Left kidney (tissue), 2 donors: ENCODE measurements around the gene TELO2. TPM values are rescaled to one million over a fixed set of nuclear protein-coding genes. Genes with fewer than 3 reads are reported as not detected.
"Not testable (repeated sequence)": the region's sequence is repeated elsewhere in the genome, so short reads cannot be mapped to it uniquely, and the experiment has no call there.

Experiments
- DNase-seq: peaks from one replicate; pipeline ENCODE4 v3.0.0-alpha.2; 2013
- polyA plus RNA-seq: library from polyadenylated mRNA; unstranded; fragments of 120-200 nt; gene quantifications from one replicate; pipeline ENCODE4 v1.2.1, GENCODE V29; 2013; ENCODE audit not compliant: insufficient read length

The TELO2 gene
- polyA plus RNA-seq, 1 donor = 28.8 TPM

DNA sequence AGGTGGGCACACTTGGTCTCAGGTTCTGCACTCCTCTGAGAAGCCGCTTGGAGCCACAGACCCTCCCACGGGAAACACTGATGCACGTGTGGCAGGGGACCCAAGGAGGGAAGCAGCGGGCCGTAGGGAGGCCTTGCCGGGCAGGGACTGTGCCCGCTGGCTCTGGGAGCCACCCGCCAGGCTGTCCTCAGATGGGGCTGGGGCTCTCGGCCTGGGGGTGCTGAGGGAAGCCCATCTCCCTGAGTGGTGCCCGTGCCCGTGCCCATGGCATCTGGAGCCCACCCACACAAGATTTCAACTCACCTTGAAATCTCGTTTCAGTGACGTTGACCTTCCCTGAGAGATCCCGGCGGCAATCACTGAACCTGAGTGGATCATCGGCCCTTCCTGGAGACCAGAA, 36.2 kb upstream of the TELO2 start:
- DNase-seq = no peak

GRCh38 chr16:1457489-1458245, 35.5 kb upstream of the TELO2 start:
- no peak for DNase-seq

GRCh38 chr16:1458336-1458976, 34.7 kb upstream of the TELO2 start:
- DNase-seq = no peak

GRCh38 chr16:1458977-1459341, 34.2 kb upstream of the TELO2 start:
- no peak for DNase-seq

GRCh38 chr16:1459967-1460366, 33.2 kb upstream of the TELO2 start:
- no peak for DNase-seq

DNA sequence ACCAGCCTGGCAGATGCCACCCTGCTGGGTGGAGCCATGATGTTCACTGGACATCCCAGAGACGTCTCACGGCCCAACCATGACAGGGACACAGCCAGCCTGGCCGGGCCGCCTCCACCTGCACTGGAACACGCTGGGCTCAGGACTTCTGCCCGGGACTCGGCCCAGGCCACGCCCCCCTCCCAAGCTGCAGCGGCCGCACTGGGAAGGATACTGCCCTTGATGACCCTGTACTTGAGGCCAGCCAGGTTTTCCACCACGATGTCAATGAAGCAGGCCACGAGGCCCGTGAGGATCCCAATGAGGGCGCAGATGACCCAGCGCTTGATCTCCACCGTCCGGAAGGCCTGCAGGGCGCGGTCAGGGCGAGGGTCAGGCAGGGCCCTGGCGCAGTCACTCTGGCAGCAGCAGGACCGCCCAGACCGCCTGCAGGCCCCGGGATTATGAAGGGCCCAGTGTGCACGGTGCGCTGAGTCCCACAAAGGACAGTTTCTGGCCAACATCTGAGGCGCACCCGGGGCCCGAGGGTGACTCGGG, 32.5 kb upstream of the TELO2 start:
- no peak for DNase-seq

DNA sequence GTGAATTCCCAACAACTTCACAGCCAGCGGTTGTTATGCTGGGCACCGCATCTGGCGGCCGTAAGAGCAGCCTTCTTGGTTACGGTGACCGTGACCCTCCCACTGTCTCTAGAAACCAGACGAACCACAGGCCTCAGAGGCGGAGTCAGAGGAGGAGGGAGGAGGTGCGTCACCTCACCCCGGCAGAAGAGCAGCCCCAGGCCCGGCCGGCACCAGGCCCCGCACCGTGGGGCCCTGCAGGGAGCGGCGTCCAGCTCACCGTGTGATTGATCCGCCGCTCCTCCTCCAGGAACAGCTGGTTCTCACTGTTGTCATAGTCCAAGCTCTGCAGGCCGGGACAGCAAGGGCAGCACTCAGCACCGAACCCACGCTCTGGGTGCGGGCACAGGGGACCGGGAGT, 32.0 kb upstream of the TELO2 start:
- DNase-seq = no peak

GRCh38 chr16:1464196-1464893, 28.8 kb upstream of the TELO2 start:
- DNase-seq = no peak

DNA sequence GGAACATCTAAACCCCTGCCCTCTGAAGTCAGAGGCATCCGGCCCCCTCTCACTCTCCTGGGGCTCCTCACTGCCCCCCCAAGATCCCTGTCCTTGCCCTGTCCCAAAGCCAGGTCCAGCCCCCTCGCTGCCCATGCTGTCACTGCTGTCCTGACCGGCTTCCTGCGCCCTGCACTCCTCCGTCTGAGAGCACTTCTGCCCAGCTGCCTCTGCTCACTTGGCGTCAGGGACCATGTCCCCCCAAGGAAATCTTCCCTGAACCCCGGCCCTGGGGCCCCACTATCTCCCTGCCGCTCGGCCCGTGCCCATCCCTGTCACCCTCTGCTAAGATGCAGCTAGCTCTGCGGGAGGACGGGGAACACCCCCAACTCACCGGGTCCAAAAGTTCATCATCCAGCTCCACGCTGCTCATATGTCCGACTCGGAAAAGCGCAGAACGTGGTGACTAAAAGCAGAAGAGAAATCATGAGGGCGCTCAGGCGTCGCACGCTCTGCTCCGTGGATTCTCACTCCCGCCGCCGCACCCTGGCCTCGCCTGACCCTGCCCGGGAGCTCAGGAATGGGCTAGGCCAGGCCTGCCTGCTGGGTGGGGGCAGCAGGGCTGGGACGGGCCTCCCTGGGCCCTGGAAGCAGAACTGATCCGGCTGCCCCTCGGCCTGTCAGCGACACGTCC, 28.1 kb upstream of the TELO2 start:
- no peak for DNase-seq

DNA sequence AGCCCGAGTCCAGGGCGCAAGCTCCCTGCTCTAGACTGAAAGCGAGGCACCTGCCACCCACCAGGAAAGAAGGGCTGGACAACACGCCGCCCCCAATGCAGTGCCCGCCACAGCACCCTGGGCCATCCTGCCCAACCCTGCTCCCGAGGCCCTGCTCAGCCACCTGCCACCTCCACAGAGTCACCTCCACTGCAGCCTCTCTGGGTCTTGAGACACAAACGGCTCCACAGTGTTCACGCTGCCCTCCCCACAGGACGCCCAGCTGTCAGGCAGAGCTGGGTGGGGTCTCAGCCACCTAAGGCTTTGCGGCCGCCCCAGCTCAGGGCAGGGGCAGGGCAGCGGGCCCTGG, 27.6 kb upstream of the TELO2 start:
- no peak for DNase-seq

- no peak for DNase-seq
These were observed 27.1 kb upstream of the TELO2 start for GRCh38 chr16:1466054-1466453.

DNA sequence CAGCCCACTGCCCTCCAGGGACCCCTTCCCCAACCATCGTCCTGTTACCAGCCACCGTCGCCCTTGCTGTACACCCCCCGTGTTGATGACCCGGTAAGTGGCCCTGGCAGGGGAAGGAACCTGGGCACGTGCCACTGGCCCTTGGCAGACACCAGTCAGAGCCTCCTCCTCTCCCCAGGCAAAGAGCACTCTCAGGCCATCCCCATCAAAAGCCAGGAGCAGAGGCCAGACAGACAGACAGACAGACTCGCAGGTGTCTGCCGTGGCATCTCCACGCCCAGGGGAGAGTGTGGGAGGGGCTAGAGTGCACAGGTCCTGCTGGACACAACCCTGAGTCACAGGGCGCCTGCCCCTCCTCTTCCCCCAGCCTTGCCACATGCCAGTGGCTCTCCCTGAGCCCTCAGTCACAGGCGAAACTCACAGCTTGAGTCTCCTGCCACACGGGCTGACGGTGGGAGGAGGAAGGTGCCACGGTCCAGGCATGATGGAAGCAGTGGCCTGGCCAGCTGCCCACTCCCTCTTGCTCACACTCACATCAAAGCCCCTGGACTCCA, 26.1 kb upstream of the TELO2 start:
- no peak for DNase-seq

DNA sequence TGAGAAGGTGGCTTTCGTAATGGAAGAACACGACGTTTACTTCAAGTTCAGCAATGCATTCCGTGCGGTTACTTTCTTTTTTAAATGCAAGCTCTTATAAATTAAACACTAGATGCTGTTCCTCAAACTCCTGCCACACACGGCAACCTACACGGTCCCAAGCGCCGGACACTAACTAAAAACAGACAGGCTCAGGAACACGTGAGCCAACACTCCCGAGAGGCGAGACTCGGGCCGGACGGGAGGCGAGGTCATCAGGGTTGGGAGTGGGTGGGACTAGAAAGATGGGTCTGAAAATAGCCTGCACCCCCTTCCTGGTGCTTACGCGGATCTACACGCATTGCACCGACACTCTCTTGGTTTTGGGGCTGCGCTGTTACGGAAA, 24.7 kb upstream of the TELO2 start:
- DNase-seq = no peak

GRCh38 chr16:1469141-1469540, 24.0 kb upstream of the TELO2 start:
- not testable (repeated sequence) for DNase-seq

- DNase-seq = no peak
These were observed 23.4 kb upstream of the TELO2 start for GRCh38 chr16:1469693-1470201.

GRCh38 chr16:1470481-1471251, 22.5 kb upstream of the TELO2 start:
- no peak for DNase-seq

DNA sequence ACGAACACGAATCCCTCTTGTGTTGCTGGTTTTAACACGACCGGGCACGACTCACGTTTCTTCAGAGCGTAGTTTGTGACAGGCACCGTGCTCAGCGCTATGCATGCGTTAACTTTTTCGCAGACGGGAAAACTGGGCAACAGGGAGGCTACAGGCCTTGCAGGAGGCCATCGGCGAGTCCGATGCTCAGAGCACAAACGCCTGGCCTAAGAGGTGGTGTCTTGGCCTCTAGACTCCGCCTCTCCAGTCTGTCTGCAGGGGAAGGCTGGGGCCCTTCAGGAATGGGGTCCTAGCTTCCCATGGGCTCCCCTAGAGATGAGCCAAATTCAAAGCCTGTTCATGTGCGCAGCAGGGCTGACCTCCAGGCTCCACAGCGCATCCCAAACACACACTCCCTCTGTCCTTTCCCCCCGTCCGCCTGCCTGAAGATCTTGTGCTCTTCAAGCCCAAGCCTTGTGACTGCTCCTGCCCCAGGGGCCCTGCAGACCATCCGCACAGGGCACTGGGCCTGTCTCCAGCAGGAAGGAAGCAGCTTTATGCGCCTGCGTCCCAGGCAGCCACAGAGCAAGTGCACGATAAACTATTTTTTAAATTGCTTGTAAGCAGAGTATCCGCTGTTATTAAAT, 21.5 kb upstream of the TELO2 start:
- DNase-seq = no peak

DNA sequence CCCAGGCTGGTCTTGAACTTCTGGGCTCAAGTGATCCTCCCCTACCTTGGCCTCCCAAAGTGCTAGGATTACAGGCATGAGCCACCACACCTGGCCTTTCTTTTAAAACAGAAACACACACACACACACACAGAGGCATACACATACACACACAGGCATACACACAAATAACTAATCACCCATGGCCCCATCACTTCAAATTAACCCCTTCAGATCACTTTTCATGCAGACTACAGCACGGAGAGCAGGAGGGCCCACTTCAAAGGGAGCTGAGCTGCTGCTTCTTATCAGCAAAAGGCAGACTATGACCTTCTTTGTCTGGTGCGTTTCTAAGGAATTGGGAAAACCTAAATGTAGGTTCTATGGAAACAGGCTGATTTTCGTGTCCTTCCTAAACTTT, 20.2 kb upstream of the TELO2 start:
- DNase-seq = no peak

DNA sequence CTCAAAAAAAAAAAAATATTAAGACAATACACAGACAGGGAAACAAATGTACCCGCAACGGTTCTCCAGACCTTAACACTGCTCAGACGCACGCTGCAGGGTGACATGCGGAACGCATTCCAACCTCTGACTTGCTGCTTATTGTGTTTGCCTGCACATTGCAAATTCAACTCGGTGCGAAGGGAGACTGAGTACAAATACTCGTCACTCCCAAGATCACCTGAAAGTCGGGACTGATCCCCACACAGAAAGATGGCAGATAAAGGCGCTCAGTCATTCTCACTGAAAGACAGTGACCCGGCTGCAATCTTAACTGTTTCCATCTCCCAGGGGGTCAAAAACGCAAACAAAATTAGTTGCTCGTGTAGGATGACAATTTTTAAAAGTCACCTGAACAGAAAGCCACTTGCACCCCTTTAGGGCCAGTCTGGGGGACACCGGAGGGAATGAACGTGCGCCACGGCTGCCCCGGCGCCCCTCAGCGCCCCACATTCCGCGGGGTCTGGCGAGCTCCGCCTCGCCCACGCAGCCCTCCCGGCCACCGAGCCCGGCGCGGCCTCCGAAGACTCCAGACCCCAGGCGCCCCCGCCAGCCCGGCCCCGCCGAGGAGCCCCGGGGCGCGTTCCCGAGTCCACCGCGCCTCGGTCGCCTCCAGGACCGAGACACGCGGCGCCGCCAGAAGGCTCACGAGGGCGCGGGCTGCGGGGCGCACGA, 18.9 kb upstream of the TELO2 start:
- no peak for DNase-seq
